Fibroblast of peridontal ligament (primary cell): ENCODE measurements around the gene SLC29A3.
"Not testable (repeated sequence)": the region's sequence is repeated elsewhere in the genome, so short reads cannot be mapped to it uniquely, and the experiment has no call there.

ENCODE experiments used
- DNase-seq: peaks from one replicate; pipeline ENCODE4 v3.0.0-alpha.2; 2010; ENCODE audit errors: extremely low read depth

The SLC29A3 gene

GRCh38 chr10:71345694-71346093 lies 26.6 kb downstream of the SLC29A3 start:
- no peak for DNase-seq

- DNase-seq: no peak
These were observed 27.7 kb downstream of the SLC29A3 start for GRCh38 chr10:71346731-71347130.

GRCh38 chr10:71347587-71348395 lies 28.7 kb downstream of the SLC29A3 start:
- no peak for DNase-seq

GRCh38 chr10:71348850-71349249 lies 29.8 kb downstream of the SLC29A3 start:
- DNase-seq: no peak

GRCh38 chr10:71349406-71349805 lies 30.3 kb downstream of the SLC29A3 start:
- no peak for DNase-seq

GRCh38 chr10:71351087-71351486 lies 32.0 kb downstream of the SLC29A3 start:
- no peak for DNase-seq

- no peak for DNase-seq
These were observed 32.7 kb downstream of the SLC29A3 start for GRCh38 chr10:71351628-71352319.

GRCh38 chr10:71353639-71354038 lies 34.6 kb downstream of the SLC29A3 start:
- DNase-seq: no peak

GRCh38 chr10:71354776-71355175 lies 35.7 kb downstream of the SLC29A3 start:
- DNase-seq: no peak

- DNase-seq: no peak
These were observed 36.8 kb downstream of the SLC29A3 start for GRCh38 chr10:71355886-71356285.

- no peak for DNase-seq
These were observed 38.8 kb downstream of the SLC29A3 start for GRCh38 chr10:71357792-71358265.

GRCh38 chr10:71358277-71358676 lies 39.2 kb downstream of the SLC29A3 start:
- no peak for DNase-seq

GRCh38 chr10:71358906-71359305 lies 39.8 kb downstream of the SLC29A3 start:
- not testable (repeated sequence) for DNase-seq

GRCh38 chr10:71359364-71360046 lies 40.4 kb downstream of the SLC29A3 start:
- DNase-seq: no peak

- no peak for DNase-seq
These were observed 41.7 kb downstream of the SLC29A3 start for GRCh38 chr10:71360735-71361134.

GRCh38 chr10:71361581-71361980 lies 42.5 kb downstream of the SLC29A3 start:
- no peak for DNase-seq

GRCh38 chr10:71362141-71362540 lies 43.1 kb downstream of the SLC29A3 start:
- DNase-seq: no peak

- DNase-seq: no peak
These were observed 44.9 kb downstream of the SLC29A3 start for GRCh38 chr10:71363936-71364335.

GRCh38 chr10:71365366-71365765 lies 46.3 kb downstream of the SLC29A3 start:
- DNase-seq: no peak

GRCh38 chr10:71366690-71367089 lies 47.6 kb downstream of the SLC29A3 start:
- DNase-seq: no peak

- no peak for DNase-seq
These were observed 48.2 kb downstream of the SLC29A3 start for GRCh38 chr10:71367271-71367670.

- DNase-seq: no peak
These were observed 49.1 kb downstream of the SLC29A3 start for GRCh38 chr10:71368176-71368575.

- no peak for DNase-seq
These were observed 49.6 kb downstream of the SLC29A3 start for GRCh38 chr10:71368643-71369042.
